HG03280 (cell line): ENCODE results near the gene ZBTB7C.

Source experiments
- ATAC-seq: cut with Tn5 transposase; IDR thresholded peaks from one replicate; pipeline ENCODE4 v1.9.1; 2021; ENCODE audit warnings: mild to moderate bottlenecking, moderate library complexity; ENCODE audit not compliant: unreplicated experiment

ZBTB7C gene

GRCh38 chr18:48391868-48392267 is 17.3 kb downstream of the ZBTB7C start:
- ATAC-seq: no peak

- no peak for ATAC-seq
Measured at GRCh38 chr18:48390641-48391040, 18.5 kb downstream of the ZBTB7C start.

- no peak for ATAC-seq
Measured at GRCh38 chr18:48388478-48388877, 20.7 kb downstream of the ZBTB7C start.

GRCh38 chr18:48387300-48387699 is 21.9 kb downstream of the ZBTB7C start:
- ATAC-seq: no peak

- ATAC-seq: no peak
Measured at GRCh38 chr18:48385596-48385995, 23.6 kb downstream of the ZBTB7C start.

GRCh38 chr18:48376934-48377333 is 32.2 kb downstream of the ZBTB7C start:
- no peak for ATAC-seq

- ATAC-seq: no peak
Measured at GRCh38 chr18:48376406-48376805, 32.8 kb downstream of the ZBTB7C start.

- no peak for ATAC-seq
Measured at GRCh38 chr18:48375150-48375800, 33.9 kb downstream of the ZBTB7C start.

GRCh38 chr18:48374423-48375149 is 34.6 kb downstream of the ZBTB7C start:
- ATAC-seq: no peak

- no peak for ATAC-seq
Measured at GRCh38 chr18:48371854-48372602, 37.2 kb downstream of the ZBTB7C start.

- ATAC-seq: no peak
Measured at GRCh38 chr18:48367557-48367956, 41.6 kb downstream of the ZBTB7C start.

- no peak for ATAC-seq
Measured at GRCh38 chr18:48365965-48366364, 43.2 kb downstream of the ZBTB7C start.

- no peak for ATAC-seq
Measured at GRCh38 chr18:48364146-48364545, 45.0 kb downstream of the ZBTB7C start.

- no peak for ATAC-seq
Measured at GRCh38 chr18:48363175-48363574, 46.0 kb downstream of the ZBTB7C start.

GRCh38 chr18:48361801-48362200 is 47.4 kb downstream of the ZBTB7C start:
- ATAC-seq: no peak

GRCh38 chr18:48360376-48361021 is 48.7 kb downstream of the ZBTB7C start:
- ATAC-seq: no peak

- ATAC-seq: no peak
Measured at GRCh38 chr18:48359626-48360025, 49.6 kb downstream of the ZBTB7C start.

GRCh38 chr18:48358868-48359267 is 50.3 kb downstream of the ZBTB7C start:
- no peak for ATAC-seq

- no peak for ATAC-seq
Measured at GRCh38 chr18:48356909-48357631, 52.1 kb downstream of the ZBTB7C start.

GRCh38 chr18:48356151-48356745 is 52.9 kb downstream of the ZBTB7C start:
- ATAC-seq: no peak
